CD4-positive, alpha-beta T cell (primary cell): Measurements from ENCODE around the gene THEMIS. TPM values are rescaled to one million over a fixed set of nuclear protein-coding genes. Genes with fewer than 3 reads are reported as not detected.

ENCODE experiments used
- ATAC-seq: fragments of 200-7000 bp; cut with Tn5 transposase; one replicate; pipeline ENCODE4 v1.10.0; 2022; ENCODE audit warnings: mild to moderate bottlenecking; ENCODE audit not compliant: poor library complexity
- CTCF ChIA-PET: fragments of 350-600 bp; sonication (Branson Sonifier 250); formaldehyde crosslinking; loops from one replicate; lab custom pipeline; 2021; ENCODE audit warnings: antibody characterized with exemption, inconsistent platforms; lab: Charles Lee
- POLR2A ChIA-PET: fragments of 350-600 bp; sonication (Branson Sonifier 250); formaldehyde crosslinking; loops from one replicate; lab custom pipeline; 2021; ENCODE audit warnings: antibody characterized with exemption, inconsistent platforms; lab: Charles Lee
- DNase-seq, 14 experiments: peaks; one replicate each; pipeline ENCODE4 v3.0.0-alpha.2; 2013 to 2020; ENCODE audit warnings: mixed read lengths in 2 of 14
- H3K27ac ChIP-seq, 2 donors: one replicate each; pipeline versions ENCODE4 v1.5.1 to v1.7.0; 2013; ENCODE audit warnings: low read length in 2 of 2, low read depth in 1 of 2, mild to moderate bottlenecking in 1 of 2
- H3K27me3 ChIP-seq, 2 experiments: 1 replicate in 1 of 2; 2 replicates in 1 of 2; pipeline versions ENCODE4 v1.6.1 to v1.7.0; 2013; ENCODE audit warnings: low read length in 2 of 2, control low read depth in 1 of 2, mild to moderate bottlenecking in 1 of 2, moderate library complexity in 1 of 2; ENCODE audit not compliant: insufficient read depth in 2 of 2, control insufficient read depth in 1 of 2
- H3K36me3 ChIP-seq: one replicate; pipeline ENCODE4 v1.6.1; 2013; ENCODE audit warnings: low read length, control low read depth; ENCODE audit not compliant: insufficient read depth
- H3K4me1 ChIP-seq: one replicate; pipeline ENCODE4 v1.6.1; 2013; ENCODE audit warnings: low read length, control low read depth; ENCODE audit not compliant: insufficient read depth
- H3K4me3 ChIP-seq: one replicate; pipeline ENCODE4 v1.5.1; 2013; ENCODE audit warnings: mild to moderate bottlenecking, low read length, moderate library complexity
- H3K9me3 ChIP-seq, 2 experiments: 1 replicate in 1 of 2; 2 replicates in 1 of 2; pipeline versions ENCODE4 v1.6.1 to v1.7.0; 2013; ENCODE audit warnings: low read length in 2 of 2, mild to moderate bottlenecking in 2 of 2, control low read depth in 1 of 2, moderate library complexity in 1 of 2; ENCODE audit not compliant: control insufficient read depth in 1 of 2, insufficient read depth in 1 of 2
- H3K27ac Mint-ChIP-seq: one replicate; pipeline ENCODE4 v1.8.0; 2020; ENCODE audit warnings: mixed read lengths
- H3K27me3 Mint-ChIP-seq: one replicate; pipeline ENCODE4 v1.8.0; 2021; ENCODE audit warnings: mixed read lengths
- H3K36me3 Mint-ChIP-seq: one replicate; pipeline ENCODE4 v1.8.0; 2021; ENCODE audit warnings: low read depth, mixed read lengths
- H3K4me1 Mint-ChIP-seq: one replicate; pipeline ENCODE4 v1.8.0; 2021; ENCODE audit warnings: low read depth, mixed read lengths
- H3K4me3 Mint-ChIP-seq: one replicate; pipeline ENCODE4 v1.8.0; 2020; ENCODE audit warnings: mild to moderate bottlenecking, mixed read lengths
- H3K9me3 Mint-ChIP-seq: one replicate; pipeline ENCODE4 v1.8.0; 2020; ENCODE audit warnings: mixed read lengths
- CTCF ChIP-seq: fragments of 200-600 bp; IDR thresholded peaks from one replicate; pipeline ENCODE4 v1.8.0; 2022; ENCODE audit warnings: antibody characterized with exemption, mild to moderate bottlenecking
- intact Hi-C, 2 experiments: fragments of 100-400 bp; cut with DNase I in 1 of 2; cut with micrococcal nuclease in 1 of 2; formaldehyde crosslinking; loops; one replicate each; pipeline versions ENCODE4 v1.15.1 to v1.9.0; 2023 to 2025; cut with DNase I, micrococcal nuclease
- total RNA-seq, 174 experiments: library from RNA in 2 of 174; stranded (reverse) in 2 of 174; gene quantifications; one replicate each; pipeline ENCODE4 v1.2.3 and lab custom pipeline; 2021 to 2026

THEMIS gene
- total RNA-seq, 2 experiments from 2014 or later = 25.0 to 25.3 TPM

GRCh38 chr6:127824061-127824460 lies 76.8 kb downstream of the THEMIS start:
- Mint-ChIP-seq H3K36me3 (peaks cover 74% of the 10 kb centered on the region), H3K27me3 (no peaks in the 10 kb centered on the region), H3K4me1 (peaks cover 90% of the 10 kb centered on the region), H3K4me3 (peak overlapping the region; percentile 39), H3K9me3 (peaks cover 3% of the 10 kb centered on the region), H3K27ac (peak overlapping the region; percentile 49)
- Histone ChIP-seq H3K9me3 (no peaks in the 10 kb centered on the region), H3K4me3 (no peak overlapping the region), H3K27me3 (no peaks in the 10 kb centered on the region), H3K27ac (no peak overlapping the region), H3K4me1 (no peaks in the 10 kb centered on the region), H3K36me3 (peaks cover 40% of the 10 kb centered on the region)
- ChIA-PET POLR2A (no interaction called here), CTCF (no interaction called here)
- intact Hi-C loops = no loop called here
- ATAC-seq (no peak), DNase-seq (no peak)
- TF ChIP-seq CTCF = no peak

- ATAC-seq (peak; percentile 41), DNase-seq (no peak)
- Mint-ChIP-seq H3K4me3 (peak overlapping the region; percentile 50), H3K27me3 (no peaks in the 10 kb centered on the region), H3K36me3 (peaks cover 68% of the 10 kb centered on the region), H3K9me3 (peaks cover 3% of the 10 kb centered on the region), H3K4me1 (peaks cover 90% of the 10 kb centered on the region), H3K27ac (peak overlapping the region; percentile 79)
- no peaks in the 10 kb centered on the region for H3K9me3 ChIP-seq
- CTCF ChIA-PET = interaction anchor here (1.0 to 1.1 kb wide), 2 partner anchors 12 to 23 kb away, joined by 3 read pairs; no protein-coding TSS in a partner anchor
- peaks cover 17% of the 10 kb centered on the region for H3K36me3 ChIP-seq
- intact Hi-C loops = no loop called here
- no peak for TF ChIP-seq CTCF
- H3K27me3 ChIP-seq = no peaks in the 10 kb centered on the region
- POLR2A ChIA-PET = interaction anchor here (1.0 kb wide), 1 partner anchor 33 kb away, joined by 3 read pairs; no protein-coding TSS in a partner anchor
- no peak overlapping the region for H3K27ac ChIP-seq
- peaks cover 12% of the 10 kb centered on the region for H3K4me1 ChIP-seq
- H3K4me3 ChIP-seq = no peak overlapping the region
These were observed 79.4 kb downstream of the THEMIS start for GRCh38 chr6:127821431-127821830.

- H3K4me1 Mint-ChIP-seq = peaks cover 87% of the 10 kb centered on the region
- H3K9me3 Mint-ChIP-seq = no peaks in the 10 kb centered on the region
- ChIA-PET POLR2A (no interaction called here), CTCF (no interaction called here)
- ATAC-seq (no peak), DNase-seq (no peak)
- Histone ChIP-seq H3K4me1 (peaks cover 22% of the 10 kb centered on the region), H3K27me3 (no peaks in the 10 kb centered on the region), H3K4me3 (no peak overlapping the region), H3K9me3 (no peaks in the 10 kb centered on the region), H3K27ac (no peak overlapping the region), H3K36me3 (peaks cover 11% of the 10 kb centered on the region)
- peak overlapping the region; percentile 70 for H3K27ac Mint-ChIP-seq
- no peaks in the 10 kb centered on the region for H3K27me3 Mint-ChIP-seq
- TF ChIP-seq CTCF = no peak
- peak overlapping the region; percentile 52 for H3K4me3 Mint-ChIP-seq
- intact Hi-C loops = no loop called here
- H3K36me3 Mint-ChIP-seq = peaks cover 67% of the 10 kb centered on the region
These were observed 82.7 kb downstream of the THEMIS start for GRCh38 chr6:127818149-127818548.
